Motor neuron (in vitro differentiated cells): ENCODE data around the gene VAC14. TPM values are rescaled to one million over a fixed set of nuclear protein-coding genes. Genes with fewer than 3 reads are reported as not detected.

Experiments
- ATAC-seq, 8 experiments: fragments of 200-7000 bp; cut with Tn5 transposase; replicated peaks in 6 of 8; 2 replicates each; pipeline ENCODE4 v1.8.0; 2021; ENCODE audit warnings: mild to moderate bottlenecking in 8 of 8, moderate library complexity in 8 of 8
- H3K27ac ChIP-seq, 2 donors: fragments of 250-450 bp; sonication (Bioruptor Pico); 2 replicates each; pipeline ENCODE4 v1.9.0; 2021; ENCODE audit warnings: antibody characterized with exemption in 2 of 2, mild to moderate bottlenecking in 2 of 2, moderate library complexity in 1 of 2
- H3K4me1 ChIP-seq, 2 donors: fragments of 250-450 bp; sonication (Bioruptor Pico); replicated peaks in 1 of 2; 2 replicates each; pipeline ENCODE4 v1.6.1; 2021; ENCODE audit warnings: antibody characterized with exemption in 2 of 2, mild to moderate bottlenecking in 2 of 2, moderate library complexity in 1 of 2
- H3K4me3 ChIP-seq, 5 donors: fragments of 250-450 bp; sonication (Bioruptor Pico); 2 replicates each; pipeline ENCODE4 v1.9.0; 2021; ENCODE audit warnings: antibody characterized with exemption in 5 of 5, mild to moderate bottlenecking in 5 of 5, moderate library complexity in 4 of 5
- WGBS, 10 experiments: fragments of 450-650 bp; shearing (Covaris generic); methylation state at CpG; one replicate each; pipeline ENCODE4 v1.0.0; 2022; 5-methylcytosine and 5-hydroxymethylcytosine counted together
- in situ Hi-C, 9 experiments: fragments of 400-800 bp; cut with MboI; loops; one replicate each; pipeline ENCODE4 v1.15.0; 2021; ENCODE audit warnings: low sequenced_read_pairs in 9 of 9, low pct_unique_long_range_greater_than_20kb in 2 of 9; ENCODE audit not compliant: unreplicated experiment in 9 of 9
- total RNA-seq, 8 experiments: library from RNA; unstranded; fragments of 300-600 nt; gene quantifications; 2 replicates each; pipeline versions ENCODE4 v1.2.3 to v1.2.4, GENCODE V29; 2022

The VAC14 gene
- total RNA-seq, 8 experiments from 2014 or later, result 9.3 to 34.5 (median 17.0) TPM

DNA sequence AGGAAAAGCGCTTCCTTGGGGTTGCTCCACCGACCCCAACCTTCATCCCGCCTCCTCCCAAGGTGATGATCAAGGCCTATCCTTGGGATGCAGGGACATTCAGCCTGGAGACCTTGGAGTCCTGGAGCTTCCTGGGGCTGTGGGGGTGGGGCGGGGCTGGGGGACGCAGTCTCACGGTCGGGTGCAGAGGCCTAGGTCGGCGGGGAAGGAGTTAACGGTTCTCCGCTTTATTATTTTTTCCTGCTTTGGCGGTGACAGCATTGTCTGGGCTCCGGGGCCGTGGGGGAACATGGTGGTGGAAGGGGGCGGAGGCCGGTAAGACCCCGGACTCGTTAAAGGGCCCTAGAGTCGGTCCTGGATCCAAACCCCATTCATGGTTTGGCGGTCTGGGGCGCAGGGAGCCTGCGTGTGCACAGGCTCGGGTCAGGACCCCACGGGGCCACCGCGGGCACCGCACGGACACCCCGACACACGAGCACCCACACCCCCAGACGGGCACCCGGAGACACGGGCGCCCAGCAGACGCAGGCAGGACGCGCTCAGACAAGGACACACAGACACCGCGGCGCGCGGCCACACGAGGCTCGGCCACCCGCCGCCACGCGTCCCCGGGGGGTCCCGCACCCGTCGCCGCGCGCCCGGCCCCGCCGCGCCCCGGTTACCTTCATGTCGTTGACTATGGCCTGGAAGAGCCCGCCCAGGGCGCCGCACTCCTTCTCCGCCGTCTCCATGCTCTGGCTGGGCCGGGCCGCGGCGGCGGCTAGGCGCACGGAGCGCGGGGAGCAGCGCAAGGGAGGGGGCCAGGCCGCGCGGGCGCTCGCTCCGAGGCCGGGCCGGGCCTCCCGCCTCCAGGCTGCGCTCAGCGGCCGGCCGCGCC is 115.7 kb downstream of the VAC14 start:
- in situ Hi-C loops, result no loop called here
- Histone ChIP-seq H3K4me3 (peak overlapping the region; percentile 57 to 95 (median 77)), H3K27ac (peak overlapping the region; percentile 61 to 85), H3K4me1 (peaks cover 25 to 38% of the 10 kb centered on the region in 2 donors)
- ATAC-seq, result peak; percentile 0 to 64 (median 58)
- 0% methylated on average over 3 of the region's 90 CpGs; no CpG with 5 or more reads in 9 of the 10 experiments for WGBS, 10 experiments

DNA sequence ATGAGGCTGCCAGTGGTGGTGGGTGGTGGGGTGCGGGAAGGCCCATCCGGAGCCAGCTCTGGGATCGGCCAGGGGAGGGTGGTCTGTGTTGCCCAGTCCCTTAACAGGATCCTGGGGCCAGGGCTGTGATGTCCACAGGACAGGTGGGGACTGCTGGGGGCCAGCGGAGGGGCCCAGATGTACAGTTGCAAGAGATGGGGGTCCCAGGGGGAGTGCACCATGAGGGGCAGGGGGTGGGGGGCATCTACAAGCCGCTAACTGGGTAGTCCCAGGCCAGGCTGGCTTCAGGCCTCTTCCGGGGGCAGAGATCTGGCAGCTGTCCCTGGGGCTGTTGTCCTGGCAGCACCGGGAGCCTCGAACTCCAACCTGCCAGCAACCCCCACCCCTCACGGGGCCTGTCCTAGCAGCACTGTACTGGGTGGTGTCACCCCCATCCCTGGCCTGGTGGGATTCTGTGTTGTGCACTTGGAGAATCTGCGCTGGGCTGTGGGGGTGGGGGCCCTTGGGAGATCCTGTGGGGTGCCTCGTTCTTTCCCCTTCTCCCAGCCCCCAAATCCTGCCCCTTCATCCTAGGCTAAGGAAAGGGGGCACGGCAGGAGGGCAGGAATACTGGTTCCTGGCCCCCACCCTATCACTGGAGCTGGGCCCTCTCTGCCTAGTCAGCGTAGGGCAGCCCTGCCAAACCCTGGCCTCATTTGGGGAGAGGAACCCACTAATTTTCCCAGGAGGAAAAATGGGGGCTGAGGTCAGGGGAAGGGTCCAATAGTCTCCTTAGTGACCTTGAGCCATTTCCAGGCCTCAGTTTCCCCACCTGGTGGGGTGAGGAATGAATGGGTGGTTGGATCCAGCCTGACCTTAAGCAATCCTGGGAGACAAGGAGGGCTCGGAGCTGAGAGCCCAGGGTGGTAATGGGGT is 116.6 kb downstream of the VAC14 start:
- in situ Hi-C loops, result no loop called here
- Histone ChIP-seq H3K4me3 (peak overlapping the region; percentile 57 to 95 (median 77)), H3K4me1 (peaks cover 25 to 41% of the 10 kb centered on the region in 2 donors), H3K27ac (no peak overlapping the region)
- ATAC-seq, result no peak
- 100% methylated on average over 1 of the region's 14 CpGs; no CpG with 5 or more reads in 9 of the 10 experiments for WGBS, 10 experiments

DNA sequence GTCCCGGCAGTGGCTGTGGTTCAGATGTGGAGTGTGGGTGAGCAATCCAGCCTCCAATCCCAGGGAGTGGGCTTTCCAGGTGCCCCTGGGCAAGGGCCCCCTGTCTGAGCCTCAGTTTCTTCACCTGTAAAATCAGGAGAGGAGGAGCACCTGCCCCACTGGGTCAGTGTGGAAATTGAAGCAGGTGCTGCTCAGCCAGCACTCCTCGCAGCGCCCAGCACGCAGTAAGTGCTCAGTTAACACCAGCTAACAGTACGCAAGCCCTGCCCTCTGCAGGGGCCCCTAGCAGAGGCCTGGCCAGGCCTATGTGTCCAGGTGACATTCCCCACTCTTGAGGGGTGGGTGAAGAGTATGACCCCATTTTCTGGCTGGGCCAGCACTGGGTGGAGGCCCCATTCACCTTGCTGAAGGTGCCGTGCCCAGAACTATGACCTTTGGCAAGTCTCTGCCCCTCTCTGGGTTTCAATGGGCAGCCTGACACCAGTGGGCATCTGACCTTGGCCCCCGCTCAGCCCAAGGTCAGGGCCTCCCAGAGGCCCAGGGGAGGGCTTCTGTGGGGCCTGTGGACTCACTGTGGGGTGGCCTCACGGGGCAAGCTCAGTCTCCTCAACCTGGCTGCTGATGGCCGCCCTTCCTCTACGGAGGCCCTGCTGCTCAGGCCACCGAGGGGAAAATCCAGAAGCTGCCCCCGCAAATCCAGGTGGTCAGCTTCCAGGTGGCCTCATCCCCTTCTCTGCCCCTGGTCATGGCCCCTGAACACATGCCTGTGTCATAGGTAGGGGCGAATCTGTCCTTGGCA is 117.6 kb downstream of the VAC14 start:
- WGBS, 10 experiments, result 95 to 100% methylated on average over 1 to 4 of the region's 13 CpGs; no CpG with 5 or more reads in 8 of the 10 experiments
- ATAC-seq, result no peak
- Histone ChIP-seq H3K4me1 (peaks cover 25 to 41% of the 10 kb centered on the region in 2 donors), H3K27ac (no peak overlapping the region), H3K4me3 (peak overlapping the region in 1 of 5 donors; percentile 68)
- in situ Hi-C loops, result no loop called here

DNA sequence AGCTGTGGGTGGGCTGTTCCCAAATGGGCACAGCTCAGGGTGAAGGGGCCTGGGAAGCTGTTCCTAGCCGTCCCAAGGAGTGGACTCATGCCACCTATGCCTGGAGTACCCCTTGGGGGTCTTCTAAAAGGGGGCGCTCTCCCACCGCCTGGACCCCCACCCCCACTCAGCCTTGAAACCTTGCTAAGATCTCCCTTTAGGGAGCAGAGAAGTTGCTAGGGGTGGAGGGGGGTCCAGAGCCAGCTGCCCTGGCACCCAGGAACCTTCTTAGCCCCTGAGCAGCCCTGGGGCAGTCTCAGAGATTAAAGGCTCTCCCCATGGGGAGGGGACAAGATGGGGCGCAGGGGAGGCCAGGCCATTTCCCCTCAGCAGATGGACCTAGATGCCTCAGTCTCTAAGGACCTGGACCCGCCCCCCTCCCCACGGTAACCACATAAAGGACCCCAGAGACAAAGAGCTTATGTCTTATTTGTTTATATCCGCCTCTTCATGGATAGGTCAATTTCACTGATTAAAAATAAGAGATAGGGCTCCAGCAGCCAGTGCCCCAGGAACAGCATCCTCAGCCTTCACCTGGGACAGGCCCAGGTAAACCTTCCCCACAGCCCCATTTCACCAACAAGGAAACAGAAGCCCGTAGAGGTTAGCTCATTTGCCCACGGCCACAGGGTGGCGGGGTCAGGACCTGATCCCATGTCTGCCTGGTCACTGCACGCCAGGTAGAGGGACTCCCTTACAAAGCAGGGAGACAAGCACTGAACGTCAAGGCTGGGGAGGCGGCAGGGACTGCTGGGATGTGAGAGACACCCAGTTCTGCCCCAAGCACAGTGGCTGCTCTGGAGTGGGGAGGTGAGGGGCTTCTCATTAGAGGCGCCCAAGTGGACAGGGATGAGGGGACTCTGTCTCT is 118.5 kb downstream of the VAC14 start:
- ATAC-seq, result no peak
- in situ Hi-C loops, result no loop called here
- WGBS, 10 experiments, result 33 to 80% (median 64%) methylated on average over 1 to 4 of the region's 14 CpGs; no CpG with 5 or more reads in 6 of the 10 experiments
- H3K4me3 ChIP-seq, result no peak overlapping the region
- no peak overlapping the region for H3K27ac ChIP-seq
- peaks cover 23 to 38% of the 10 kb centered on the region in 2 donors for H3K4me1 ChIP-seq

DNA sequence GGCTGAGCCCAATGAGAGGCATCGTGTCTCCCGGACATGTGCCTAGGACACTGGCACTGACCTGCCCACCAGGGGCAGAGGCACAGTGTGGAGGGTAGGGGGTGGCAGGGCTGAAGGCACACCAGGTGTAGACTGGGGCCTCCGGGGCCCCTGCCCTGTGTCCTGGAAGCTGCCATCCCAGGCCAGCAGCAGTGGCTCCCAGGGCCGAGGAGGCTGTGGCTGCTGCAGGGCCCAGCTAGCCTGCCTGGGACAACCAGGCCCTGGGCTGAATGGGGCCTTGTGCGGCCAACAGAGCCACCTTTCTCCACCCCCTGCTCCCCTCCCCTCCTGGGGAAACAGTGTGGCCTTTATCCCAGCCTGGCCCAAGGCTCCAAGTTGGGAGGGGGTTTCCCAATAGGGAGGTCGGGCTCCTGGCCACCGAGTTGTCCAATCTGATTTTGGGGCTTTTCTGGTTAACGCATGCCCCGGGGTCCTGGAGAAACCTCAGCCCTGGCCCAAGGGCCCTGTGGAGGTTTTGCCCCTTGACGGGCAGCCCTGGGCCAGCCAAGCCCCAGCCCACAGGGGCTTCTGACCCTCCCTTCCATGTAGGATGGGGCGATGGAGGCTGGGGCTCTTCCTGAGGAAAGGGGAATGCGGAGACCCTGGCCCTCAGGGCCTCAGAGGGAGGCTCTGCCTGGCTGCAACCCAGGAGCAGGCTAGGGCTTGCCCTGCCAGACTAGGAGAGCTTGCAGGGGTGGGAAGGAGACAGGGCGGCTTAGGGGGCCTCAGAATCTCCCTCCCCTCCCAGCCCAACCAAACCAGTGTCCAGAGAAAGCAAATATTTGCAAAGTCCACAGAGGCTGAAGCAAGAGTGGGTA is 119.3 kb downstream of the VAC14 start:
- in situ Hi-C loops, result no loop called here
- peaks cover 14 to 29% of the 10 kb centered on the region in 2 donors for H3K4me1 ChIP-seq
- H3K4me3 ChIP-seq, result no peak overlapping the region
- 47 to 100% methylated on average over 3 of the region's 13 CpGs; no CpG with 5 or more reads in 8 of the 10 experiments for WGBS, 10 experiments
- no peak overlapping the region for H3K27ac ChIP-seq
- ATAC-seq, result peak in 2 of 8 experiments; percentile 4 to 45

DNA sequence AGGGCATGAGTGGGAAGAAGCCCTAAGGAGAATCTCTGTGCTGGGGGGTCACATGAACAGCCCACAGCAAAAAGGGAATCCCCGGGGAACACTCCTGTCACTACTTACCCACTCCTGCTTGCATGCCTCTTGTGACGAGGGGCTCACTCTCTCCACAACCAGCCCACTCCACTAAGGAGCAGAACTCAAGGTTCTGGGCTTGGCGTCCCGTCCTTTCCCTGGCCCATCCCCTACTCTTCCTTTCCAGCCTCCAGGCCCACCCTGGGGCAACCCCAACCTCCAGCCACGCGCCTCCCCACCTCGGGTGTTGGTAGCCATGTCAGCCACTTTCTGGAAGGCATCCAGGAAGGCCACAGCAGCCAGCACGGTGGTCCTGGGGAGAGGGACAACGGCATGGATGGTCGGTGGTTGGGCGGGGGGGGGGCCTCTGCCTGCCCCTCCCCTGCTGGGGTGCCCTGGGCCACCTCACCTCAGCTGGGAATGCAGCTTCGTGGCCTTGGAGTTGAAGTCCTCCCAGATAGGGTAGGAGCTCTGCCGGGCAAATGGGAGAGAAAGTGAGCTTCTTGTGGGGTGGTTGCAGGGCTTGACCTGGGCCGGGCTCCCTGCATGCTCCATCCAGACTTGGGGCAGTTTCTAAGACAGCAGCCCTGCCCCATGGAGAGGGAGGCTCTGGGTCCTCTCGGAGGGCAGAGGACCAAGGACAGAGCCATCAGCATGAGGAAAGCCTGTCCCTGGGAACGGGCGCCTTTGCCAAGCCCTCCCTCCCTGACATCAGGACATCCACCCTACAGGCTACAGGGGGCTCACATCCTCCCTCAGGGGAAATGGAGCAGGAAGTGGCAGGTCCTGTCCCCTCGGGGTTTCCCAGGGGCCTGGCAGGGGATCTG is 120.2 kb downstream of the VAC14 start:
- in situ Hi-C loops, result no loop called here
- peaks cover 10 to 24% of the 10 kb centered on the region in 2 donors for H3K4me1 ChIP-seq
- ATAC-seq, result no peak
- no peak overlapping the region for H3K4me3 ChIP-seq
- no peak overlapping the region for H3K27ac ChIP-seq
- WGBS, 10 experiments, result 40 to 100% (median 40%) methylated on average over 1 to 3 of the region's 18 CpGs; no CpG with 5 or more reads in 7 of the 10 experiments

DNA sequence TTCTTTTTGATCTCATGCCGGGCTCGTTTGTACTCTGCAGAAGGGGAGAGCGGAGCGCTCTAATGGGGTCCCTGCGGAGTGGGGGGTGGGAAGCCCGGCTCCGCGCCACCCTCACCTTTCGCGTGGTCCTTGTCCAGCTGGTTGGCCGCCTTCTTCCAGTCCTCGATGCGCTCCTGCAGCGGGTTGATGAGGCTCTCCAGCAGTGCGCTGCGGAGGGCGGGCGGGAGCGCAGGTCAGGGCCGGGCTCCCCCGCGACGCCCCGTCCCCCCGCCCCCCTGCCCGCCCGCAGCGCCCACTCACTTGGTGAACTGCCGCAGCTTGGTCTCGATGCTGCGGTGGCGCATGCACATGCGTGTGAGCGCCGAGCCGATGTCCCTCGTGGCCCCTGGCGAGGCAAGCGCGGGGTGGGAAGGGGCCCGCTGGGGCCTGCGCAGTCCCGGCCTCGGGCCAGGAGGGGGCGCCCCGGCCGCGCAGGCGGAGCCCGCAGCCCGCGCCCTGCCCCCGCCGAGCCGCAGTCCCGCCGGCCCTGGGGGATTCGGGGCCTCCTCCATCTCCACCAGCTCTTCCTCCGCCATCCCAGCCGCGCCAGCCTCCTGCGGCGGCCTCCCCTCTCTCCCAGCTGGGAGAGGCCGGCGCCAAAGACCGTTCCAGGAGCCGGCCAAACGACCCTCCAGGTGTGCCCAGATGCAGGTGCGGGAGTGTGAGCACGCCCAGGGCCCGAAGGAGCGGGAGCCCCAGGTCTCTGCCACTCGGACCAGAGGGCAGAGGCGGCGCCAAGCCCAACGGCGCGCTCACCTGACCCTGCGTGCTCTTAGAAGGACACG is 121.1 kb downstream of the VAC14 start:
- WGBS, 10 experiments, result 56 to 64% methylated on average over 4 to 6 of the region's 80 CpGs; no CpG with 5 or more reads in 8 of the 10 experiments
- Histone ChIP-seq H3K27ac (no peak overlapping the region), H3K4me3 (no peak overlapping the region), H3K4me1 (peaks cover 10 to 24% of the 10 kb centered on the region in 2 donors)
- ATAC-seq, result peak in 4 of 8 experiments; percentile 2 to 32 (median 22)
- in situ Hi-C loops, result loop anchor here in 1 of 9 experiments (10.0 kb wide), 1 partner anchor 85 kb away; no protein-coding TSS in a partner anchor

DNA sequence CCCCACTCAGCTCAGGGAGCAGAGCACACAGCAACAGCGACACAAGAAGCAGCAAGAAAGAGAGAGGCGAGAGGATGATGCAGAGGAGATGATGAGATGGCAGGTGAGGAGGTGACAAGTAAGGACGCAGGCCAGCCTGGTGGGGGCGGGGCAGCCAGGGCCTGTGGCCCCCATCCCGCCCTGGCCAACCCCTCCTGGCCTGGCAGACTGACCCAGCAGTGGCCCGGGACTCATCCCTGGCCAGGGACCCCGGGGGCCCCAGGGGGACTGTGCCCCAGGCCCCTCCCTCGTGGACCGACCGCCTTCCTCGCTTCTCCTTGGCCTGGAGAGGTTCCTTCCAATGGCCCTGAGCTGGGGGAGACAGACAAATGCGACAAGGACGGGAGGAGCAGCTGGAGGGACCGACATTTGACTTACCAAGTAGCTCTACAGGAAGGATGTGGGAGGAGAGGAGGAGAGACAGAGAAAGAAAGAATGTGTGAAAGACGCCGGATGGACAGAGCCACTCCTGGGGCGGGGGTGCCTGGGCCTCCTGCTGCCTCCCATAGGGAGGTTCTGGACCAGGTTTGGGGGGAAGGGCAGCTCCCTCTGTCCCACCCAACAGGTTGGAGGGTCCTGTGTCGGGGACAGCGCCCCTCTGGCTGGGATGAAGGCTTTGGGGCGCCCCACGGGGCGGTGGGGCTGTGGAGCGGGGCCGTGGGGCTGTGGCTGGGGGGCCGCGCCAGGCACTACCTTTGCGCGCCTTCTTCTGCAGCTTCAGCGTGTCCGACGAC is 121.9 kb downstream of the VAC14 start:
- no peak overlapping the region for H3K4me3 ChIP-seq
- H3K4me1 ChIP-seq, result peaks cover 3 to 17% of the 10 kb centered on the region in 2 donors
- in situ Hi-C loops, result loop anchor here in 1 of 9 experiments (10.0 kb wide), 1 partner anchor 86 kb away; no protein-coding TSS in a partner anchor
- WGBS, 10 experiments, result 90 to 98% methylated on average over 2 to 7 of the region's 31 CpGs; no CpG with 5 or more reads in 8 of the 10 experiments
- no peak overlapping the region for H3K27ac ChIP-seq
- no peak for ATAC-seq
